PC-9 (cell line): ENCODE data around the gene TMIGD2. TPM values are rescaled to one million over a fixed set of nuclear protein-coding genes. Genes with fewer than 3 reads are reported as not detected.

Source experiments
- BruUV-seq: library from RNA; stranded (reverse); fragments of 400-500 nt; replicated peaks from 2 replicates; lab custom pipeline; 2021; lab: Mats Ljungman, UMichigan
- CTCF ChIA-PET: fragments of 300-600 bp; sonication (Branson Sonifier 250); formaldehyde crosslinking; loops from one replicate; lab custom pipeline; 2022; ENCODE audit warnings: antibody characterized with exemption; lab: Charles Lee
- POLR2A ChIA-PET: fragments of 300-600 bp; sonication (Branson Sonifier 250); formaldehyde crosslinking; loops from one replicate; lab custom pipeline; 2022; ENCODE audit warnings: antibody characterized with exemption; ENCODE audit not compliant: unreplicated experiment; lab: Charles Lee
- DNase-seq, 2 experiments: peaks; one replicate each; pipeline versions ENCODE4 v3.0.0 to v3.0.0-alpha.2; 2015 to 2022; ENCODE audit warnings: mixed read lengths in 1 of 2
- H2AFZ ChIP-seq: fragments of 200-600 bp; sonication (generic); 2 replicates; pipeline ENCODE4 v1.8.1; 2017; ENCODE audit warnings: antibody characterized with exemption
- H3F3A ChIP-seq: fragments of 200-600 bp; sonication (generic); 2 replicates; pipeline ENCODE4 v1.8.1; 2017; ENCODE audit warnings: antibody characterized with exemption, mild to moderate bottlenecking, low read depth; ENCODE audit not compliant: insufficient read depth
- H3K27ac ChIP-seq: fragments of 200-600 bp; sonication (generic); 2 replicates; pipeline ENCODE4 v1.6.1; 2016; ENCODE audit warnings: mixed run types
- H3K27me3 ChIP-seq: fragments of 200-600 bp; sonication (generic); 2 replicates; pipeline ENCODE4 v1.6.1; 2016; ENCODE audit warnings: low read depth, mixed run types; ENCODE audit not compliant: insufficient read depth
- H3K36me3 ChIP-seq: fragments of 200-600 bp; sonication (generic); 2 replicates; pipeline ENCODE4 v1.6.1; 2016; ENCODE audit warnings: low read depth, mixed run types
- H3K4me1 ChIP-seq: fragments of 200-600 bp; sonication (generic); replicated peaks from 2 replicates; pipeline ENCODE4 v1.6.1; 2016; ENCODE audit warnings: mixed run types; ENCODE audit not compliant: insufficient read depth
- H3K4me2 ChIP-seq: fragments of 200-600 bp; sonication (generic); 2 replicates; pipeline ENCODE4 v1.6.1; 2017; ENCODE audit warnings: mixed run types
- H3K4me3 ChIP-seq: fragments of 200-600 bp; sonication (generic); 2 replicates; pipeline ENCODE4 v1.6.1; 2016; ENCODE audit warnings: mixed run types
- H3K79me2 ChIP-seq: fragments of 200-600 bp; sonication (generic); 2 replicates; pipeline ENCODE4 v1.6.1; 2017; ENCODE audit warnings: low read depth, mixed run types
- H3K9me2 ChIP-seq: fragments of 200-600 bp; sonication (generic); 2 replicates; pipeline ENCODE4 v1.8.1; 2017; ENCODE audit warnings: mild to moderate bottlenecking; ENCODE audit not compliant: insufficient read depth
- H3K9me3 ChIP-seq: fragments of 200-600 bp; sonication (generic); 2 replicates; pipeline ENCODE4 v1.8.1; 2016; ENCODE audit warnings: low read depth; ENCODE audit not compliant: insufficient read depth
- H4K20me1 ChIP-seq: fragments of 200-600 bp; sonication (generic); 2 replicates; pipeline ENCODE4 v1.8.1; 2017; ENCODE audit not compliant: insufficient read depth
- EZH2 ChIP-seq: fragments of 200-600 bp; sonication (generic); IDR thresholded peaks from 2 replicates; pipeline ENCODE4 v1.8.0; 2017; ENCODE audit warnings: antibody characterized with exemption, low read depth
- intact Hi-C: fragments of 100-400 bp; cut with micrococcal nuclease; formaldehyde crosslinking; loops from one replicate; pipeline ENCODE4 v1.10.0; 2022; ENCODE audit not compliant: unreplicated experiment
- total RNA-seq: library from RNA; stranded (reverse); gene quantifications from 2 replicates; pipeline ENCODE4 v1.2.3, GENCODE V29; 2021
- TF ChIP-seq, protein P1 (sequence below): fragments of 200-600 bp; sonication (generic); conservative IDR thresholded peaks from 2 replicates; pipeline ENCODE4 v1.6.1; 2017; ENCODE audit warnings: mixed run types, antibody characterized with exemption, mild to moderate bottlenecking, moderate library complexity

Gene TMIGD2
- total RNA-seq, 1 experiment from 2014 or later, result not detected

GRCh38 chr19:4322942-4323665 is 20.9 kb upstream of the TMIGD2 start:
- no peaks in the 10 kb centered on the region for H3K4me1 ChIP-seq
- POLR2A ChIA-PET, result interaction anchor here (0.6 kb wide), 2 partner anchors 19 to 76 kb away, joined by 7 to 8 read pairs; partner anchors contain the start of gene YJU2
- no peaks in the 10 kb centered on the region for H3K36me3 ChIP-seq
- H3K4me2 ChIP-seq, result no peak overlapping the region
- no peaks in the 10 kb centered on the region for H4K20me1 ChIP-seq
- no TSS peak for BruUV-seq
- H2AFZ ChIP-seq, result no peak overlapping the region
- no peaks in the 10 kb centered on the region for H3K79me2 ChIP-seq
- H3K4me3 ChIP-seq, result no peak overlapping the region
- no peaks in the 10 kb centered on the region for H3K9me2 ChIP-seq
- H3K9me3 ChIP-seq, result no peaks in the 10 kb centered on the region
- H3F3A ChIP-seq, result no peaks in the 10 kb centered on the region
- TF ChIP-seq, protein P1, sequence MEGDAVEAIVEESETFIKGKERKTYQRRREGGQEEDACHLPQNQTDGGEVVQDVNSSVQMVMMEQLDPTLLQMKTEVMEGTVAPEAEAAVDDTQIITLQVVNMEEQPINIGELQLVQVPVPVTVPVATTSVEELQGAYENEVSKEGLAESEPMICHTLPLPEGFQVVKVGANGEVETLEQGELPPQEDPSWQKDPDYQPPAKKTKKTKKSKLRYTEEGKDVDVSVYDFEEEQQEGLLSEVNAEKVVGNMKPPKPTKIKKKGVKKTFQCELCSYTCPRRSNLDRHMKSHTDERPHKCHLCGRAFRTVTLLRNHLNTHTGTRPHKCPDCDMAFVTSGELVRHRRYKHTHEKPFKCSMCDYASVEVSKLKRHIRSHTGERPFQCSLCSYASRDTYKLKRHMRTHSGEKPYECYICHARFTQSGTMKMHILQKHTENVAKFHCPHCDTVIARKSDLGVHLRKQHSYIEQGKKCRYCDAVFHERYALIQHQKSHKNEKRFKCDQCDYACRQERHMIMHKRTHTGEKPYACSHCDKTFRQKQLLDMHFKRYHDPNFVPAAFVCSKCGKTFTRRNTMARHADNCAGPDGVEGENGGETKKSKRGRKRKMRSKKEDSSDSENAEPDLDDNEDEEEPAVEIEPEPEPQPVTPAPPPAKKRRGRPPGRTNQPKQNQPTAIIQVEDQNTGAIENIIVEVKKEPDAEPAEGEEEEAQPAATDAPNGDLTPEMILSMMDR, result no peak
- TF ChIP-seq EZH2, result no peak
- no peaks in the 10 kb centered on the region for H3K27me3 ChIP-seq
- CTCF ChIA-PET, result no interaction called here
- intact Hi-C loops, result no loop called here
- no peak for DNase-seq
- H3K27ac ChIP-seq, result no peak overlapping the region

DNA sequence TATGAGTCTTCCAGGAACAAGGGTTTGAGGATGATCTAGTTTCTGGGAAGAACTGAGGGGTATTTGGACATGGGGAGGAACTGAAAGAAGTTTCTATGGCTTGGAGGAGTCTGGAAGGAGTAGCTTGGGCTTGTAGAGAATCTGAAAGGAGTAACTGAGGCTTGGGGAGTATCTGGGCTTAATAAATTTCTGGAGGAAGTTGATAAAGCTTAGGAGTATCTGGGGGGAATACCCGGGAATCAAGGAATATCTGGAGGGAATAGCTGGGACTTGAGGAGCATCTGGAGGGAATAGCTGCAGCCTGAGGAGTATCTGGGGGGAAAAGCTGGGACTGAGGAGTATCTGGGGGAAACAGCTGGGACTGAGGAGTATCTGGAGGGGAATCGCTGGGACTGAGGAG is 18.2 kb upstream of the TMIGD2 start:
- POLR2A ChIA-PET, result interaction anchor here (0.7 kb wide), 1 partner anchor 46 kb away, joined by 4 read pairs; no protein-coding TSS in a partner anchor
- CTCF ChIA-PET, result no interaction called here

DNA sequence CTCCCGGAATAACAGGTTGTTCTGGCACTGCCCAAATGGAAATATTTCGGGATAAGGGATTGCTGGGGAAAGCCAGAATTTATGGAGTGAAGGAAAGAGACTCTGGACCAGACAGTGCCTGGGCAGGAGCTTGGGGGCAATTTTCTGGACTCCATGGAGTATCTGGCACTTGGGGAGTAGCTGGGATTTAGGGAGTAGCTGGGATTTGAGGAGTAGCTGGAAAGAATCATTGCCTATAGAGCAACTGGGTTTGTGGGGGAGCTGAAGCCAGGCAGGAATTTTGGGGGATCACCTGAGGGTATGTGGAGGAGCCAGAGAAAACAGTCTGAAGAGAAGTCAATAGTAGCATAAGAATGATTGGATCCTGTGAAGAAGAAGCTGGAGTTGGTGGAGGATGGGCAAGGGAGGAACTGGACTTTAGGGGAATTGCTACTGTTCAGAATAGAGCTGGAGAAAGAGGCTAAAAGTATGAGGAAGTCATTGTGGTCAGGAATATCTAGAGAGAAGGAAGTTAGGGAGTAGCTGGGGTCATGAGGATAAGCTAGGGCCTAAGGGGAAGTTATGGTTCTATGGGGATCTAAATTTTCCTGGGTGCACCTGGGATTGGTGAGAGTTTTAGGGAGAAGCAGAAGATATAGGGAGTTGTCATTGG is 17.0 kb upstream of the TMIGD2 start:
- Histone ChIP-seq H2AFZ (no peak overlapping the region), H3K27me3 (no peaks in the 10 kb centered on the region), H3F3A (no peaks in the 10 kb centered on the region), H4K20me1 (no peaks in the 10 kb centered on the region), H3K79me2 (no peaks in the 10 kb centered on the region), H3K4me3 (no peak overlapping the region), H3K9me2 (no peaks in the 10 kb centered on the region), H3K9me3 (no peaks in the 10 kb centered on the region), H3K36me3 (no peaks in the 10 kb centered on the region), H3K4me1 (no peaks in the 10 kb centered on the region), H3K27ac (no peak overlapping the region), H3K4me2 (no peak overlapping the region)
- DNase-seq, result no peak
- no TSS peak for BruUV-seq
- intact Hi-C loops, result no loop called here
- POLR2A ChIA-PET, result no interaction called here
- TF ChIP-seq, protein P1, result no peak
- TF ChIP-seq EZH2, result no peak
- CTCF ChIA-PET, result no interaction called here

More for the DNA sequence above, 18.2 kb upstream of the TMIGD2 start:
- H3K79me2 ChIP-seq, result no peaks in the 10 kb centered on the region
- H3K27me3 ChIP-seq, result no peaks in the 10 kb centered on the region
- no peaks in the 10 kb centered on the region for H3K36me3 ChIP-seq
- no peak overlapping the region for H3K4me3 ChIP-seq
- H4K20me1 ChIP-seq, result no peaks in the 10 kb centered on the region
- H3K27ac ChIP-seq, result no peak overlapping the region
- intact Hi-C loops, result no loop called here
- no TSS peak for BruUV-seq
- DNase-seq, result no peak
- no peaks in the 10 kb centered on the region for H3K9me3 ChIP-seq
- no peak overlapping the region for H3K4me2 ChIP-seq
- H3F3A ChIP-seq, result no peaks in the 10 kb centered on the region
- H3K9me2 ChIP-seq, result no peaks in the 10 kb centered on the region
- TF ChIP-seq EZH2, result no peak
- TF ChIP-seq, protein P1, result no peak
- no peak overlapping the region for H2AFZ ChIP-seq
- no peaks in the 10 kb centered on the region for H3K4me1 ChIP-seq
